Measurements from ENCODE around the gene DNAH7.
"Not testable (repeated sequence)": the region's sequence is repeated elsewhere in the genome, so short reads cannot be mapped to it uniquely, and the experiment has no call there.

- not testable (repeated sequence) for TF ChIP-seq CTCF (IDR thresholded peaks at IDR 0.05 in 2 of 3, conservative IDR thresholded peaks at IDR 0.05 in 1 of 3; ENCODE audit: control insufficient read depth in 2 of 3, extremely low read depth in 1 of 3, insufficient read depth in 1 of 3, low read depth in 3 of 3, low read length in 3 of 3); TCF3 (IDR thresholded peaks at IDR 0.05; ENCODE audit: borderline replicate concordance, insufficient read depth, low read depth, low read length); KAT2A (conservative IDR thresholded peaks at IDR 0.05; ENCODE audit: control insufficient read depth, low read depth, low read length)
These were observed 20.8 kb upstream of the DNAH7 start for GRCh38 chr2:196089448-196089847.
